ENCODE results near the gene GIPC2.

GRCh38 chr1:78081980-78082860 is 36.5 kb downstream of the GIPC2 start:
- TF ChIP-seq CTCF (IDR thresholded peaks at IDR 0.05) (no peak), EZH2 (IDR thresholded peaks at IDR 0.05; ENCODE audit: borderline replicate concordance, insufficient read depth, low read depth, low read length, poor library complexity, severe bottlenecking) (no peak)

Measured in B cell (primary cell).